ENCODE data around the gene SIK3. TPM values are rescaled to one million over a fixed set of nuclear protein-coding genes. Genes with fewer than 3 reads are reported as not detected.

The SIK3 gene
- total RNA-seq, 1 experiment from 2014 or later = 10.0 TPM

- no peak for DNase-seq (ENCODE audit: low spot score)
Measured at GRCh38 chr11:116930586-116930985, 167.6 kb downstream of the SIK3 start.

- DNase-seq (ENCODE audit: low spot score) = no peak
Measured at GRCh38 chr11:116930177-116930576, 168.1 kb downstream of the SIK3 start.

DNA sequence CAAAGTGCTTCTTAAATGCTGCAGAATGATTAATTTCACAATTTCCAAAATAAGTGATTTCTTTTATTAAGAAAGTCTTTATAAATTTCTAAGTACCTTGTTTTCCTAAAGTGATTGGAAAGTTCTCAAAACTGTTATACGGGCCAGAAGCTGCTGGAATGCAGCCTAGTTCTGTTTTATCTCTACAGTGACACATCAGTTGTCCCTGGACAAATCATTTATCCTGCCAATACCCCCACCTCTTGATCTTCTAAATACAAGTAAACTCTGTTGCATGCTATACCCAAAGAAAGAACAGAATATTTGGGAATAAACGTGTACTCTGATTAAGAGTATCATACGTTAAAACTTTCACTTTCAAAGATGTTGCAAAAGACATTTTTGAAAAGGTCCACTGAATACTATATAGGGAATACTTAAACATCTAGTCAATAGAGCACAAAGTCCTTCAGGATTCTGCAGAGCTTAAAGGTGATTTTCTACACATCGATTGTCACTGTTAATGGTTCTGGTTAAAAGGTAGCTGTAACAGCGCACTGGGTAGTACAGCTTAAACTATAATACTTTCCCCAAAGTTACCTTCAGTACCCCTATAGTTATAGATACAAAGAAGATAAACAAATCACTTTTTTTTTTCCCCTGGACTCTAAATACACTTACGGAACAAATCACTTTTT lies 168.7 kb downstream of the SIK3 start:
- no peak for DNase-seq (ENCODE audit: low spot score)

DNA sequence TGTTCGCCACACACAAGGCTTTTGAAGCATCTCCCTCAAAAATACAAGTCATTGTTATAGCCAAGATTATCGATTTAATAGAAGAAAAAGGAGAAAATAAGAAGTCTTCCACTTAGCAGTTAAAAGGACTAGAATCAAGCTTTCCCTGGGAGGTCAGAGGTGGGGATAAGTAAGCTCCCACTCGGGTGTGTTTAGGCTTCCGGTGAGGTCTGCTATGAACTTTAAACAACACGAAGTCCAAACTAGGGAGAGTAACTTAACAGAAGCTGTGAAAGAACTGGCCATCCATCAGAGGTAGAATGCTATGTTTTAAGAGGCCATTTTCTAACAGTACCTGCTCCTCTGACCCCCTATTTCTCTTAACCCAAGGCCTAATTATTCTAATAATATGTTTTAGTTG lies 169.4 kb downstream of the SIK3 start:
- DNase-seq (ENCODE audit: low spot score) = no peak

- no peak for DNase-seq (ENCODE audit: low spot score)
Measured at GRCh38 chr11:116928102-116928777, 170.0 kb downstream of the SIK3 start.

DNA sequence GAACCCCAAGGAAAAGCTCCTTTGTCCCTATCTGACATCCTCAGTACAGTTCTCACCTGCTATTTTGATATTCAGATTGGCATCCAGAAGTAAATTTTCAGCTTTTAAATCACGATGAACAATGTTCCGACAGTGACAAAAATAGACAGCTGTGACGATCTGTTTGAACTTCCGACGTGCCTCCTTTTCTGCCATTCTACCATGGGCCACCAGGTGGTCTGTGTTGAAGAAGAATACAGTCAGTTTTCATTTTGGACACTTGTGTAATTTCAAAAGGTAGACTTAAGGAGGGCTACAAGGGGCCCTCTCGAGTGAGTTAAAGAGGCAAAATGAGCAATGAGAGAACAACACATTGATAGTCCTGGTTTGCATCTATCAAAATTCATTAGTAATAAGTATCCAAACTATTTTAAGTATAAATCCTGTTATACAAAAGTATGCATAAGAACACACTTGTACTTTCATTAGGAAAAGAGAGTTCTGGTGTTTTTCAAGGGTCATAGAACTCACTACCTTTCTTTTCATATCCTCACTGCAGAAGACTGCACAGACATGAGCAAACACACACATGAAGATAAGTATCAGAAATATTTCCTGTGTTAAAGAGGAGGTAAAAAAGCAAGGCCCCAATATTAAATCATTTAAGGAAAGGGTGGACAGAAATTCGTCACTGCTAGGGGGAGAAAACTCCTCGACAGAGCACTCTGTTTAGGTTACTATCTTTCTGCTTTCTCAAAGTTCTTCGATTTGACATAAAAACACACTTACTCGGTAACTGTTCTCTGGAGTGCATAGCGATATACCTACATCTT lies 170.9 kb downstream of the SIK3 start:
- DNase-seq (ENCODE audit: low spot score) = peak; percentile 21

DNA sequence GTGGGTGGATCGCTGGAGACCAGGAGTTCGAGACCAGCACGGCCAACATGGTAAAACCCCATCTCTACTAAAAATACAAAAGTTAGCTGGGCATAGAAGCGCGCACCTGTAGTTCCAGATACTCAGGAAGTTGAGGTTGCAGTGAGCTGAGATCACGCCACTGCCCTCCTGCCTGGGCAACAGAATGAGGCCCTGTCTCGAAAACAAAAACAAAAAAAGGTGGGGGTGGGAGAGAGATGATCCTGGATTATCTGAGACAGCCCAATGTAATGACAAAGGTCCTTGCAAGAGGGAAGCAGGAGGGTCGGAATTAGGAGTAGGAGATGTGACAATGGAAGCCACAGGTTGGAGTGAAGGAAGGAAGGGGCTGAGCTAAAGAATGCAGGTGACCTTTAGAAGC lies 173.2 kb downstream of the SIK3 start:
- DNase-seq (ENCODE audit: low spot score) = no peak

- no peak for DNase-seq (ENCODE audit: low spot score)
Measured at GRCh38 chr11:116918925-116919655, 179.1 kb downstream of the SIK3 start.

- no peak for DNase-seq (ENCODE audit: low spot score)
Measured at GRCh38 chr11:116917632-116918031, 180.6 kb downstream of the SIK3 start.

DNA sequence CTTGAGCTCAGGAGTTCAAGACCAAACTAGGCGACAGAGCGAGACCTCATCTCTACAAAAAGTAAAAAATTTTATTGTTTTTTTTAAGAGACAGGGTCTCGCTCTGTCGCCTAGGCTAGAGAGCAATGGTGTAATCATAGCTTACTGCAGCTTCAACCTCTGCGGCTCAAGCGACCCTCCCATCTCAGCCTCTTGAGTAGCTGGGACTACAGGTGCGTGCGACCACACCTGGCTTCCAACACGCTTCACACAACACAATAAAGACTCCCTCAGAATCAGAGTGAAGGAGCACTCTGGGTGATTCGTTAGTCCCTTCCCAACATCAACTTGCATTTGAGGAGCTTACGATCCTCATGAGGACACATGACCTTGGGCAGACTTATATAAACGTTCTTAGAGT lies 181.3 kb downstream of the SIK3 start:
- no peak for DNase-seq (ENCODE audit: low spot score)

DNA sequence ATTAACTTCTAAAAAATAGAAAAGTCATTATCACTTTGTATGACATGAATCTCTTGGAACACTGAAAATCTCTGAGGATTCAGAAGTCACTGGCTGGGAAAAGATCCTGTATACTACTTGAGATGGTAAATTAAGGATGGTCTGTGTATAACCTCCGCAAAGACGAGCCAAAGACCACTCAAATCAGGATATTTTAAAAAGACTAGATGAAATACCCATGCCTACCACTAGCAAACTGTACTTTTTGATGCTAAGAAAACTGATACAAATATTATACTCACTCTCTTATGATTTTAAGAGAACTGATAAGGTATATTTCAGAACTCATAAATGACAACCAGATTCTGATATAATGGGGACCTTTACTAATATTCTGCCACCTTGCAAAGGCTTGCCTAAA lies 182.2 kb downstream of the SIK3 start:
- no peak for DNase-seq (ENCODE audit: low spot score)

DNA sequence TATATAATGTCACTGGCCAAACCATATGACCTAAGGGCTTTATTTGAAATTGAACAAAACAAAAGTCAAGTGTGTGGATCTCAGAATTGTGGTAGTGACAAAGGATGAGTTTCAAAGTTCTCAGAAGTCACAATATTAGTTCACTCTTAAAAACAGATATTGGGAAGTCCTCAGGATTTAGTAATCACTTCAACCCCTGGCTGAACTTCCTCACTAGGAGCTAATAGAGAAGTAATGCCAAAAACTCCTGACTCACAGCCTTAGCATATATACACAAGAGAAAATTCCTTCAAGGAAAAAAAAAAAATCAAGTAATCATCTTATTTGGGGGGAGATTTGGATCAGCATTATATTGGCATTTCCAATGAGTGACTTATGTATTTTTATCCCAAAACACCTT lies 185.2 kb downstream of the SIK3 start:
- no peak for DNase-seq (ENCODE audit: low spot score)

GRCh38 chr11:116911976-116912734 lies 186.1 kb downstream of the SIK3 start:
- DNase-seq (ENCODE audit: low spot score) = no peak

DNA sequence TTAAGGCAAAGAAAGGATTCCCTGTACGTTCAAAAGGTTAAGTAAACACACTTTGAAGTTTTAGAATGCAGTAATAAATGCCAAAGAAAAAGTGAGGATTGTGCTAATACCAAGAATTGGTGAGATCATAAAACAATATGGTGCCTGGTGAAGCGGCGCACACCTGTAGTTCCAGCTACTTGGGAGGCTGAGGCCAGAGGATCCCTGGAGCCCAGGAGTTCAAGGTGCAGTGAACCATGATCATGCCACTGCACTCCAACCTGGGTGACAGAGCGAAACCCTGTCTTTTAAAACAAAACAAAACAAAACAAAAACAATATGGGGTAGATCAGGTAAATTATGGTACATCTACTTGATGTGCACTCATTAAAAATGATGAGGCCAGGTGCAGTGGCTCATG lies 187.4 kb downstream of the SIK3 start:
- DNase-seq (ENCODE audit: low spot score) = no peak

DNA sequence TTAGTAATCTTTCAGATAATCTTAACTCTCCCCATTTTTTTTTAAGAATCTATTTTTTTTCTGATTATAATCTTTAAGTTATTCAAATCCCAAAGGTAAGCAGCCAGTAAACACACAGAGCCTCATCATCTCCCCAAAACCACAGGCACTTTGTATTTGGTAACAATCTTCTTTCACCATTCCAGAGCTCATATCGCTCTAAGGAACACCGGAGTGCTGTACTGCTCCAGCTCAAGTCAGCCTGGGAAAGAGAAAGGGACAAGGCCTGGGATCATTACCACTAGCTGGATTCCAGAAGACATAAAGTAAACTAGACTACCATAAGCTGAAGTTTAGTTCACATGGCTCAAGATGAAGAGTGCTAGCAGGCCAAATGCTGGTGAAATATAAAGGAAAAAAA lies 187.8 kb downstream of the SIK3 start:
- no peak for DNase-seq (ENCODE audit: low spot score)

DNA sequence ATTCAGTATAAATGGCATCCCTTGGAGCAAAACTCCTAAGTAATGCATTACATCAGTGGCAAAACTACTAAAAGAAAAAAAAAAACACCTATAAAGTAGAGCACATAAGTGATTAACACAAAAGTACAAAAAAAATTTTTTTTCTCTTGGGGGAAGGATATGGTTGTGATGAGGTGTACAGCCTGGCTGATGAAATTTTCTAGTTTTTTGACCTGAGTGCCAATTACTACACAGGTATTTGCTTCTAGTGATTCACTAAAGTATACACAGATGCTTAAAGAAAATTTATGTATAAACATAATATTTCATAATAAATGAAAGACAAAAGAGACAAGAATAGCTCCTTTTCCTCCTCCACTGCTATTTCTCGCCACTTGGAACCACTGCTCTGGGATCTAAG lies 189.0 kb downstream of the SIK3 start:
- DNase-seq (ENCODE audit: low spot score) = no peak

- no peak for DNase-seq (ENCODE audit: low spot score)
Measured at GRCh38 chr11:116906479-116906878, 191.7 kb downstream of the SIK3 start.

DNA sequence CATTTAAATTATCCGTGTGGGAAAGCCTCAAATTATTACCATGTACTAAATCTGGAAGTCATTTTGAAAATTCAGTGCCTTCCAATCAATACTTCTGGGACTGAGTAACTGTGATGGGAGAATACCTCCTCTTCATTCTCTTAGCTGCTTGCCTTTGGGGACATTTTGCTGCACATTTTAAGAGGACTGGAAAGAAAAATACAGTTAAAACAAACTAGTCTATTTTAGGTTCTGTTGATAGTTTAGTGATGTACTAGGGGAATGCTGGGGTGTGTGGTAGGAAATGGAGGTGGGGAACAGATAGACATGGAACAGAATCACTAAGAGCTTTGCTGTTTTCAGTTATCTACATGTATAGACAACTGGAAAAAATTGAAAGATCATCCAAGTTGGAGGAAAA lies 195.1 kb downstream of the SIK3 start:
- DNase-seq (ENCODE audit: low spot score) = no peak

- no peak for DNase-seq (ENCODE audit: low spot score)
Measured at GRCh38 chr11:116901964-116902688, 196.1 kb downstream of the SIK3 start.

DNA sequence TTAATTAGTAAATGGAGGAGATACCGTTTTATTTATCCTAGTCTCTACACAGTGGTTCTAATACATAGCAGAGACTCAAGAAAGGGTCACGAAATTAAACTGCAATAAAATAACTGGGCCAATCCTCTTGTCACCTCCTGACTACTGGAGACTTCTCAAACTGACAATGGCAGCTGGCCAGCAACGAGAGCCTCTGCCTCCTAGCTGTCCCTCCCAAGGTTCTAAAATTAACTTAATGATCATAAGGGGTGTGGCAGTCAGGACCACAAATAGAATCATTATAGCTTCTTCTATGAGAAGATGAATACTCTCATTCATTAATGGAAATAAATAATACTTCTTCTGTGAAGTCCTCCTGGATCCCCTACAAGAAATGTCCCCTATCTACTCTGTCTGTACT lies 197.0 kb downstream of the SIK3 start:
- DNase-seq (ENCODE audit: low spot score) = no peak

- DNase-seq (ENCODE audit: low spot score) = no peak
Measured at GRCh38 chr11:116896211-116896610, 202.0 kb downstream of the SIK3 start.
